Stimulated activated CD4-positive, alpha-beta T cell treated with anti-CD3 and anti-CD28 coated beads, Interleukin-15, amount 100 ng/mL, for 24 hours (primary cell): Measurements from ENCODE around the gene CDK17.
"Not testable (repeated sequence)": the region's sequence is repeated elsewhere in the genome, so short reads cannot be mapped to it uniquely, and the experiment has no call there.

Experiments used
- DNase-seq: peaks from one replicate; pipeline ENCODE4 v3.0.0-alpha.2; 2020

Gene CDK17

DNA sequence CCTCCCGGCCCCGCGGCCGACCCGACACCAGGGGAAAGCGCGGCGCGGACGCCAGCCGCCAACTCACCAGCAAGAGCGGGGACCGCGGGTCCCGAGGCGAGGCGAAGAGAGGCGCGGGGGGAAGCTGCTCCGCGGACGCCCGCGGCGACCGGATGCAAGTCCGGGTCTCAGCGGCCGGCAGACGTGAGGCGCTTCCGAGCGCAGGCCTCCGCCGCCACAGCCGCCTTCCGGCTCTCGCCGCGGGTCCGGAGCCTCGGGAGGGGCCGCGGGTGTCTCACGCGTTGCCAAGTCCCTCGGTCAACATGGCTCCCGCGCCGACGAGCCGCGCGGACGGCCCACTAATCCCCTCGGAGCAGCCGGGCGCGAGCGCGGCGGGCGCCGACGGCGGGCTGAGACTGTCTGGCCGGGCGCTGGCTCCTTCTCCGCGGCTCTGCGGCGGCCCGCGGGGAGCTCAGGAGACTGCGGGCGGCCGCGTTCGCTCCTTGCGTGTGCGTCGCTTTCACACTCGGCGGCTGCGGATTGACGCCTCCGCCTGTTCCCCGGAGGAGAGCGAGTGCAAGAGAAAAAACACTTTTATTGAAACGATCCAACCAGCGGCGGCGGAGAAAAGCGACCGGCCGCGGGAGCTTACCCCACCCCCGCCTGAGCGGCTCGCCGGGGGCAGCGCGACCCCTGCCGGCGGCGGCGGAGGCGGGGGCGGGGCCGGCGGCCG is at the start of gene CDK17:
CDK17 (minus strand) TSS at position 521 of the 712 bp plus-strand sequence. CDS start 65,603 bp downstream, outside the sequence.
- DNase-seq: peak; percentile 88

DNA sequence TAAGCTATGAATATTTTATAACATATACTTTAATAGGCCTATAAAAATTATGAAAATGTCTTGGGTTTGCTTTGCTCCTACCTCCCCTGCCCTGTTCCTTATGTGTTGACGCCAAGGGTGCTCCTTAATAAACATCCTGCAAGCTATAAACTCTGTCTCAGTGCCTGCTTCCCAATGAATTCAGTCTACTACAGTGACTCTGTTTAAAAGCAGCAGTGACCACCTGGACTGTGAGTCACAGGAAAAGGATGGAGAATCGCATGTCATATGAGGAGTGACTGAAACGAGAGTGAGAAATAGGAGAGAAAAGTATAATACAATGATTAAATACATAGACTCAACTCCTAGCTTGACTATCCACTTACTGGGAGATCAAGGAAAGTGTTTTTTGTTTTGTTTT is 48.1 kb upstream of the CDK17 start:
- no peak for DNase-seq

DNA sequence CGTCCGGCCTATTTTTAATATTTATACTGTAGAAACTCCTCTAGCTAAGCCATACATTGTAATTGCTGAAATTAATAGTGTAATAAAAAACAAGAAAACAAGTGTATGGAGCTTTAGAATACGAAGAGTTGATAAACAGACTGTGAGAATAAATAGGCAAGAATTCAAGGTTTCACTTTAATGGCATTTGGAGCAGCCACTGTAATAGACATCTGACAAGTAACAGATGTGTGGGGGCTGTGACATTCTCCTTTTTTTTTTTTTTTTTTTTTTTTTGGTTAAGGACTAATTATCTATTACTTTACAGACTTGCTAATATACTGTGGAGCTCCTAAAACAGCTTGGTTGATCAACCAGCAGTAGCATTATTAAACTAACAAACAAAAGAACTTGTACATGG is 47.0 kb upstream of the CDK17 start:
- no peak for DNase-seq

DNA sequence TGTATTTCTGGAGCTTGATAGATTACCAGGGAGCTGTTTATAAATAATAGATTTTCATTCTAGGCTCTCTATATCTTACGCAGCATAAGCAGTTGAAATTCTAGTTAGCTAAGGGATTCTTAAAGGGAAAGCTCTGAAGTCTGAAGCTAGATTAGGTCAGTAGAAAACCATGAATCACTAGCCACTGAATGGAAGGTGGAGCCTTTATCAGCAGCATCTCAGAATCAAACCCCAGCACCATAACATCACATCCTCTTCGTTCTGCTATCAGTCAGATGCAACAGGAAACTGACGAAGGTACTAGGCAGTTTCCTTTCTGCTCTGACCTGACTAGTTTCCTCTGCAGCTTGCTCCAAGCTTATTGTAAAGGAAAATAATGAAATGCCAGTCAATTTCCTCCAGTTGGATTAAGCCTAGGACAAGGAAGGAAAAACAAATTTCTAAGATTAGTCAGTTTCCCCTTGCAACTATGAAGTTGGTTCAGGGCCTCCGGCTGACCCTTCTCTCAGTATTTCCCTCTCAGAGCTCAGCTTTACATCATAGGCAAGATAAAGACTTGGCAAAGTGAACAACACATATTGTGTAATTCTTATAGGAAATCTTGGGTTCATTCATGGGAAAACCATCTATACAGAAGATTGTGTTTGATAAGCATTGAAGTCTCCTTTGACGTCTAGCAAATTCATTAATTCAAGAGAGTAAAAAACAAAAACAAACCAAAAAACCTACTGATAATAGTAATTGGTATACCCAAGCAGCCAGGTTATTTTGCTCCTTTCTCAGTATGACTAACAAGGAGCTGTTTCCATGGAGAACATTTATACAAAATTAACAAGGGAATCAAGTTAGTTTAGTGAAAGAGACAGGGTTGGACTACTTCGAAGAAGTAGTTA is 45.7 kb upstream of the CDK17 start:
- DNase-seq: peak; percentile 51

DNA sequence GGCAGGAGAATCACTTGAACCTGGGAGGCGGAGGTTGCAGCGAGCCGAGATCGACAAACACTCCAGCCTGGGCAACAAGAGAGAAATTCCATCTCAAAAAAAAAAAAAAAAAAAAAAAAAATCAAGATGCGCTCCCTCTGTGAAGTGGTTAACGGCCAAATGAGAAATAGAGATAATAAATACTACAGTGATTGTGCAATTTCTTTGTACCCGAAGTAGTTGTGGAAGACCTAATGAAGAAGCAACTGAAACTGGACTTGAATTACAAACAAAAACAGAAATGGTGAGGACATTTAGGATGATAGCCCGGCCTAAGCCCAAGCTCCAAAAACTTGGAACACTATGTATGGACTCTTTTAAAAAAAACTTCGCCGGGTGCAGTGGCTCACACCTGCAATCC is 44.2 kb upstream of the CDK17 start:
- no peak for DNase-seq

DNA sequence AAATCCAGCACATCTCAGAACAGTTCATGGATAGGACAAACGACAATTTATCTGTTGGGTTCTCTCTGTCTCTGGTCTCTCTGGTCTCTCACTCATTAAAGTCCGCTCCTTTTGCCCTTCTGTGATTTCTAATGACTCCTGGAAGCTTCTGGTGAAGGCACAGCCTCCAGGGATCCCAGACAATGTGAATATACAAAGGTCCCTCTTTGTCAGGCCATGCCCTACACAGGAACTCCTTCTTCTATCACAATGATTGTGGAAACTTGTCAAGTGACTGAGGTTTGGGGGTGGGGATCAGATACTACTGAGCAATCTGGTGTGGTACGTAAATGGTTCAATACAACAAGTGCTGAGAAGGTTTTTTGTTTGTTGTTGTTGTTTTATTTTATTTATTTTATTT is 42.7 kb upstream of the CDK17 start:
- DNase-seq: no peak

DNA sequence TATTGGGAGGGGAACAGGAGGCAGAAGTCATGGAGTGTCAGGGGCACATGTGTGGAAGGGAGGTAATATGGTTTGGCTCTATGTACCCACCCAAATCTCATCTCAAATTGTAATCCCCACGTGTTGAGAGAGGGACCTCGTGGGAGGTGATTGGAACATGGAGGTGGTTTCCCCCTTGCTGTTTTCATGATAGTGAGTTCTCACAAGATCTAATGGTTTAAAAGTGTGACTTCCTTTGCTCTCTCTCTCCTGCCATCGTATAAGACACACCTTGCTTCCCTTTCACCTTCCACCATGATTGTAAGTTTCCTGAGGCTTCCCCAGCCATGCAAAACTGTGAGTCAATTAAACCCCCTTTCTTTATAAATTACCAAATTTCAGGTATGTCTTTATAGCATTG is 41.6 kb upstream of the CDK17 start:
- no peak for DNase-seq

DNA sequence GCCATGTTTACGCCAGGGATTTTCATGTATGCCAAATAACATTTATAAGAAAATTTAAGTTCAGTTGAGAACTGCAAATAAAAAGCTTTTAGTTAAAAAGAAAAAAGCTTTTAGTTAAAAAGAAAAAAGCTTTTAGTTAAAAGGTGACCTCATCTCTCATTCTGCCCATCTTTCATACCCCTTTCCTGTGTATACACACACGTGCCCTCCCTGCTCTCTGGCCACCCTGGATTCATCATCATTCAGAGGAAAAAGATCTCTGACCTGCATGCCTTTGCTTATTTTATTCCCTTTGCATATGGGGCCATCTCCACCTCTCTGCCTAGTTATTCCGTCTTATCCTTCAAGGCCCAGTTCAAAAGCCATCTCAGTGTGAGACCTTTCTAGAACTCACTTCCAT is 38.1 kb upstream of the CDK17 start:
- DNase-seq: no peak

DNA sequence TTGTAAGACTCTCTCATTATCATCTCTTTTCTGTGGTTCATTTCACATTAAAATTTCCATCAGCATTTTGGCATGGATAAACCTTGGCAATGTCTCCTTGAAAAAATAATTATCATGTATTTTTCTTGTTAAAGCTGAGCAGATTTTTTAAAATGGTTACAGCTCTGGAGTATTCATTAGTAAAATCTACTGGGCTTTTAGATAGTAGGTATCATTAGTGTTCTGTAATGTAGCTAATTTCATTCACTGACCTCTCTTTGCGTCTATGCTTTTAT is 36.9 kb upstream of the CDK17 start:
- DNase-seq: no peak

DNA sequence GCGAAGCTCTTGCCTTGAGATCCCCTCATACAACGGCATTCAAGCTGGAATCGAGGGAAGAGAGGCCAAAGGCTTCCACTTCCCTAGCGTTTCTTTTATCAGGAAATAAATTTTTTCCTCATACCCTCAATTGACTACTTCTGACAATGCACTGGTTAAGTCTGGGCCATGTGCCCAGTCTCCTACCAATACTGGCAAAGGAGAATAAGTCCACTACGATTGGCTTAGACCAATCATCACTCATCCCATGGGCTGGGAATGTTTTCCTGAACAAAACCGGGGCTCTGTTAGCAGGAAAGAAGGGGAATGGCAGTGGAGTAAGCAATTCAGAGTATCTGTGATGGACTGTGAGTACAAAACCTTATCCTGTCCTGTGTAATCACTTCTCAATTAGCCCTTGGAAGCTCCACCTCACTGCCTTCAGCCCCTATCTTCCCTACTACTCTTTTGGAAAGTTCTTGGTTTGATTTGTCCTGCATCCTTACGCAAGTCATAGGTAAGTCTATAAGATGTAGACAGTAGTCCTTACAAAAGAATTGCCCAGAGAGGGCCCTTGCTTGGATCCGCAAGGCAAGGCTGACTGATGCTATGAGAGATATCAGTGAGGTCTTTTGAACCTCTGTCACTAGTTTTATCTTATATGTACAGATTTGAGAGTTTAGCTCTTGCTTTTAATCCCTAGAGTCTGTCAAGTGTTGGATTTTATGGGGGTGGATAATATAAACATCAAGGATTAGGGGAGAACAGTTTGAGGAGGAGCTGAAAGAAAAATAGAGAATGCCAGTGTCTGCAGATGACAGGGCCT is 36.3 kb upstream of the CDK17 start:
- DNase-seq: no peak

DNA sequence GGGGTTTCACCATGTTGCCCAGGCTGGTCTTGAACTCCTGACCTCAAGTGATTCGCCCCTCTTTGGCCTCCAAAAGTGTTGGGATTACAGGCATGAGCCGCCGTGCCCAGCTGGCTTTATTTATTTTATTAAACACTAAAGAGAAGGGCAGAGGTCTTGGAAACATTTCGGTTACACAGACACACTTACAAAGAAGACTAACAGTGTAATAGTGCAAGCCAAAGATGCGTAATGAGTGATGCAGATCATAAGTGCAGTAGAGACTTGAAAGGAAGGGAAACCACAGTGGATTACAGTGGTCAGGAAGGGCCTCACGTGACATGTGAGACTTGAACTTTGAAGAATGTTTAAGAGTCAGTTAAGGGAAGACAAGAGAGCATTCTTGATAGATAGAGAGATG is 33.9 kb upstream of the CDK17 start:
- DNase-seq: peak; percentile 69

DNA sequence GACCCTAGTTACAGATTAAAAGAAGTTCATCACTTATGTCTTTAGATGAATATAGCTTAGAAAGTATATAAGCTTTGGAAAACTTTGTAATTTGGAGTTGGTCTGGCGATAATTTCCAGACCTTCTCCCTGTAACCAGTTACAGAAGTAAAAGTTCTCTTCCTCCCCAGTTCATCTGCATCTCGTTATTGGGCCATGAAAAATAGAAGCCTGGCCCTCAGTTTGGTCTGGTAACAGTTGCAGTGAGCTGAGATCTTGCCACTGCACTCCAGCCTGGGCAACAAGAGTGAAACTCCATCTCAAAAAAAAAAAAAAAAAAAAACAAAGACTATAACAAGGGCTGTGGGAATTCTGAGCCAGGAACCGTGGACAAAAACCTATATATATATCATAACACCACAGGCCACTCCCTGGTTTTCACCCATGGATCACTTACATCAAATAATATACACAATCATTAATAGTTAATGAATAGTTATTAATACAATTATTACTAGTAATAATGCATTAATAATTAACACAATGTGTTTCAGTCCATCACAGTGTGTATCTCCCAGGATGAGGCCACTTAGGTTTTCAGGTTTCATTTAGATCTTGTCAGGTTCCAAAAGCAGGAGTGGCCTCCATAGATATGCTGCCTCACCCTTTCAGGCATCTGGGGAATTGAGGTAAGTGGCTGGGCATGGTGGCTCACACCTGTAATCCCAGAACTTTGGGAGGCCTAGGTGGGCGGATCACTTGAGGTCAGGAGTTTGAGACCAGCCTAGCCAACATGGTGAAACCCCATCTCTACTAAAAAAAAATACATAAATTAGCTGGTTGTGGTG is 32.5 kb upstream of the CDK17 start:
- DNase-seq: not testable (repeated sequence)

DNA sequence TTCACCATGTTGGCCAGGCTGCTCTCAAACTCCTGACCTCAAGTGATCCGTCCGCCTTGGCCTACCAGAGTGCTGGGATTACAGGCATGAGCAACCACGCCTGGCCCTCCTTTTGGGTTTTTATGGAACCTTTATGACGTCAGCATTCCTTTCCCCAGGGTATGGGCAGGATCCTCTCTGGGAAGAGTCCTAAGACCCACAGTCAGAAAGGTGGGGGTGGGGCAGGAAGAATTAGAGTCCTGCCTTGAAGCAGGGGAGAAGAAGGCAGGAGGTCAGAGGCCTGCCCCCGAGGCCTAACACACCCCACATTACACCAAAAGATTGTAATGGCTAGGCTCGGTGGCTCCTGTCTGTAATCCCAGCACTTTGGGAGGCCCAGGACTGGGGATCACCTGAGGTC is 30.8 kb upstream of the CDK17 start:
- no peak for DNase-seq

DNA sequence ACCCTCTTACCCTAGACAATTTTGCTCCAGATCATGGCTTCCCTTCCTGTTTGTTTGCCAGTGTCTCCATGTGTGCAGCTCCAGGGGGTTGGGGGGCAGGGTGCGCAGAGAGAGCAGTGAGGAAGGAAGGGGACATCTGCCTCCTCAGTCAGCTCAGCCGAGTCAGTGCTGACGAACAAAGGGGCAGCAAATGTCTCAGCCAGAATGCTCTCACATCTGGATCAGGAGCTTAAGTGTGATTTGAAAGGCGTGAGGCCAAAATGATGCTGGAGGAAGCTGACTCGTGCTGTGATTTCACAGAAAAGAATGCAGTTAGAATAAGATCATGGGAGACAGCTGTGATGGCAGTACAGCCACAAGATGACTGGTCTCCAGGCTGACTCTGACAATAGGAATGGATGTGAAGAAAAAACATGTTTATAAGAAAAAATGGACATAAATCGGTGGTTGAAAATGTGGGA is 27.1 kb upstream of the CDK17 start:
- DNase-seq: peak; percentile 48

DNA sequence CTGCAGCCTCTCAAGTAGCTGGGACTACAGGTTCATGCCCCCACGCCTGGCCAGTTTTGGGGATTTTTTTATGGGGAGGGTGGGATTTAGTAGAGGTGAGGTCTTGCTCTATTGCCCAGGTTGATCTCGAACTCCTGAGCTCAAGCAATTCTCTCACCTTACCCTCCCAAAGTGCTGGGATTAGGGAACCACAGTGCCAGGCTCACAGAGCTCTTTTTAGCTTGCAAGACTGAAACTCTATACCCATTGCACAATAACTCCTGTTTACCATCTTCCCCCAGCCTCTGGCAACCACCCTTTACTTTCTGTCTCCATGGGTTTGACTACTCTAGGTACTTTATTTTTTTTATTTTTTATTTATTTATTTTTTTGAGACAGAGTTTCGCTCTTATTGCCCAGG is 25.7 kb upstream of the CDK17 start:
- DNase-seq: no peak

DNA sequence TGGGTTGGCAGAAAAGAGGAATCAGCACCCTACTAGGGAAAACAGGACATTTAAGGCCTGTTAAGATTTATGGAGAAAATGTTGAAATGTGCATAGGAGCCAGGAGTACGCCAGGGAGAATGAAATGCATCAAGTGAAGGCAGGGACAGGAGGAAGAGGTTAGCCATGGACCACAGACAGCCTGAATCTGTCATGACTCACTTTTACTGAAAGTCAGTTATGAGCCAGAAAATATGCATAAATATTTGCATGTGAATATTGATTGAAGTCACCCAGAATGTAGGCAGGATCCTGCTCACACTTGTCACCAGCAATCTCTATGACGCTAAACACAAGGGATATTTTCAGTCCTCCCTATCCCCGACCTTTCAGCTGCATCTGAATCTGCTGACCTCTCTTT is 25.1 kb upstream of the CDK17 start:
- DNase-seq: peak; percentile 48

DNA sequence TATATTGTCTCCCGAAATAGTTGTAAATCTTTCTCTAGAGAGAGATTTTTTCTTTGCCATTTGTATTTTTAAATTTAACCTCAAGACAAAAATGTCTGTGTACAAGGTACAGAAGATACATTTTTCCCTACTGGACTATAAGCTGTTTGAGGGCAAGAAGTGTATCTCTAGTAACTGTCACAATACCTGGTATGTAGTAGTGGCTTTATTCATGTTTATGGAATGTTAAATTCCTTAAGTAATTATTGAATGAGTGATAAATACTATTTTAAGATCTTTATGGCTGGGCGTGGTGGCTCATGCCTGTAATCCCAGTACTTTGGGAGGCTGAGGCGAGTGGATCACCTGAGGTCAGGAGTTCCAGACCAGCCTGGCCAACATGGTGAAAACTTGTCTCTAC is 24.4 kb upstream of the CDK17 start:
- no peak for DNase-seq

DNA sequence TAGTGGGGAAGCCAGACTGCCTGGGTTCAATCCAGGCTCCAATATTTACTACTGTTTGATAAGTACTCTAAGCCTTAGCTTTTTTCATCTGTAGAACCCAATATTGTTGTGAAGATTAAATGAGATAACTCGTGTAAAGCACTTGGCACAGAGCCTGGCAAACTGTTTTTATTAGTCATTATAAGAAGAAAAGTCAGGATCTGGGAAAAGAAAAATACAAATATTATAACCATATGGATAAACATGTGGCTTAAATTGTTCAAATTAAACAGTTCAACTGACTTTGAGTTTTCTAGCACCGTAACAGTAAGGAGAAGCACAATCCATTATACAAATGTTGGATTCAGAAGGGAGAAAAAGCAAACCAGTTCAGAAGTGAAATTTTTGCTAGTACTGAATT is 22.0 kb upstream of the CDK17 start:
- no peak for DNase-seq

DNA sequence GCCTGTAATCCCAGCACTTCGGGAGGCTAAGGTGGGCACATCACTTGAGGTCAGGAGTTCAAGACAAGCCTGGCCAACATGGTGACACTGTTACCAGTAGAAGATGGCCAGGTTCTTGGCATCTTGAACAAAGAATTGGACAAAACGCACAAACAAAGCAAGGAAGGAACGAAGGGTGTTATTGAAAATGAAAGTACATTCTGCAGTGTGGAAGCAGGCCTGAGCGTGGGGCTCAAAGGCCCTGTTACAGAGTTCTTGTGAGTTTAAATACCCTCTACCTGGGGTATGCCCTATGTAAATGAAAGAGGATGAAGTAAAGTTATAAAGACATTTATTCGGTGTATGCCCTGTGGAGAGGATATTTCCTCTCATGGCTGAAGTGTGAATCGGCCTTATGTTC is 20.8 kb upstream of the CDK17 start:
- DNase-seq: no peak

DNA sequence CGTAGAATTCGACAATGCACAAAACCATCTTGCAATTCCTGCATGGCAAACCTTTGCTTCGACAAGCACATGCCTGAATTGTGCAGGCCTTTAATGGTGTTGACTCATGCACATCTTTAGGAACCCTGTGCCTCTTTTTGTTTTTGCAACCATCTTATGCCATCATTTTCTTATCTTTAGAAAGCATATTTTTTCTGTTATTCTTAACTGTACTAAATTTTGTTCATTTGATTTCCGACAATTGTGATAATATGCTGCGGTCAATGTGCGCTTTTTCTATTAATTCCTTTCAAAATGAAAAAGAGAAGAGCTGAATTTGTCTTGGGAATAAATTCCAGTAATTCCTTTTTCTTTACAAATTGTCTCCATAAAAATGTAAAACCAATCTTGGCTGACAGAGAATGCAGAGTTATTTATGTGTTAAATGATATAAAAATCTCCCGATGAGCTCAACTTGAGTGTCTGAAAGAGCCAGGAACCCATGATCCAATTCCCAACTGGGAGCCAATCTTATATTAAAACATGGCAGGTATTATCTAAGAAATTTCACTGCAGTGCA is 20.1 kb upstream of the CDK17 start:
- no peak for DNase-seq

DNA sequence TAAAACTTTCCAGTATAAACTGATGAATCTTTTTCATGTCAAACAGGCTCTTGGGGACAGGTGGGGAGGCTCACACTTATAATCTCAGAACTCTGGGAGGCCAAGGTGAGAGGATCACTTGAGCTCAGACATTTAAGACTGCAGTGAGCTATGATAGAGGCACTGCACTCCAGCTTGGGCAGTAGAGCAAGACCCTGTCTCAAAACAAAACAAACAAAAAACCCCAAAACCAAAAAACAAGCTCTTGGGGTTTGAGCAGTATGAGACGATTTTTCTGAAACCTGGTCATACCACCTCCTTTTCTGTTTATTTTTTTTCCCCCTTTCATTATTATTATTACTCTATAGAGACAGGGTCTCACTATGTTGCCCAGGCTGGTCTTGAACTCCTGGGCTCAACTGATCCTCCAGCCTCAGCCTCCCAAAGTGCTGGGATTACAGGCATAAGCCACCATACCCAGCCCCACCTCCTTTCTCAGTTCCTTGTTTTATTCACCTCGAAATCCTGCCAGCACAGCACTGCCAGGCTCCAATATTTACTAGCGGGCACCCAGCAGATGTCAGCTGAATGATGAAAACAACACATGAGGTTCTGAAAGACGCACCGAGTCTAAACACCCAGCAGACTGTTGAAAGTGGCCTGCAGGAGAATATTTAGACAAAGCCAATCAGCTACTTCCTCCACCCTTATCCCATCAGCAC is 19.5 kb upstream of the CDK17 start:
- no peak for DNase-seq

DNA sequence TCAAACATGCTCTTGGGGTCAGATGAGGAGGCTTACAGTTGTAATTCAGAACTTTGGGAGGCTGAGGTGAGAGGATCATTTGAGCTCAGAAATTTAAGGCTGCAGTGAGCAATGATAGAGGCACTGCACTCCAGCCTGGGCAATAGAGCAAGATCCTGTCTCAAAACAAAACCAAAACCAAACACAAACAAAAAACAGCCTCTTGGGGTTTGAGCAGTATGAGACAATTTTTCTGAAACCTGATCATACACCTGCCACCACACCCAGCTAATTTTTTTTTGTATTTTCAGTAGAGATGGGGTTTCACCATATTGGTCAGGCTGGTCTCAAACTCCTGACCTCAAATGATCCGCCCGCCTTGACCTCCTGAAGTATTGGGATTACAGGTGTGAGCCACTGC is 17.4 kb upstream of the CDK17 start:
- DNase-seq: not testable (repeated sequence)
